ENCODE data around the gene SP100.
A peak's percentile ranks its signal among the peaks of the same experiment; 100 is the strongest.
"Not testable (repeated sequence)": the region's sequence is repeated elsewhere in the genome, so short reads cannot be mapped to it uniquely, and the experiment has no call there.

The SP100 gene

DNA sequence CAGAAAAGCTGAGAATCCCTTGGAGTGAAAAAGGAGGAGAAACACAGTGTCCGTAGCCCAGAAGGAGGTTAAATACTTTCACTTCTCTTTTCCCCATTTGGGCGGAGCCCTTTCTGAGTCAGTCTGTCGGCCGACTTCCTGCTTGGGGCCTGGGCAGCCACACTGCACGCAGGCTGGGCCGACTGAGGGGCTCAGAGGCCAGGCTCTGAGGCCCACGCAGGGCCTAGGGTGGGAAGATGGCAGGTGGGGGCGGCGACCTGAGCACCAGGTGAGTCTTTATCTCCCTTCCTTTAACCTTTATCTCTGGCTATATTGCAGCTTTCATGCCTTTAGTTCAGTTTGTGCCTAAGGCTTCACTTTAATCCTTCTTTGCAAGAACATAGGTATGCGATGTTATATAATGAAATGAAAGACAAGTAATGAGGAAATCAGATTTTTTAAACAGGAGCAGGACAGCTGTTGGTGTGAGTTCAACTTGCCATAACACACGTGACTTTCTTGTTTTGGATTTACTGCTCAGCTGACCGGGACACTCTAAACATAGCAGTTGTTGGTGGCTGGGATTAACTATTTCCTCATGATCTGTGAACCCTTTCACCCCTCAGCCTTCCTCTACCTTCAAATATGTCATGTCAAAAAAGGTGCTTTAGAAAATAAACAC, at the start of gene SP100:
Gene SP100 (plus strand): TSS at position 141 of the 661 bp plus-strand sequence. CDS start 96 bp downstream, at position 237.
- DNase-seq = peak; percentile 81

DNA sequence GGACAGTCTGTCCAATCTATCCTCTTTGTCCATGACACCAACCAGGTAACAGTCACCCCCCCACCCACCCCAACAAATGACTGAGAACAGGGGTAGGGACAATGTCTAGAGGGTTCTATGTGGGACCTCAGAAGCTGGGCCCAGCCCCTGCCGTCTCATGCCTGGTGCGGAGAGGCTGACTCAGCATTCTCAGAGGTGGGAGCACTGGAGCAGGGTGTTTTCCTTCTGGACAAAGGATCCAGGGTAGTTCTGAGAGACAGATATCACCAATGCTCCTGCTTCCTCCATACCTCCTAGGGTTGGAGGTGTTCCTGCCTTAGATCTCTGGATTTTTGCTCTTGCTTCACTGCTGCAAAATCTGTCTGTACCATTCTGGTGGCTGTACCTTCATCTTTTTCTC, 33.9 kb upstream of the SP100 start:
- no peak for DNase-seq

DNA sequence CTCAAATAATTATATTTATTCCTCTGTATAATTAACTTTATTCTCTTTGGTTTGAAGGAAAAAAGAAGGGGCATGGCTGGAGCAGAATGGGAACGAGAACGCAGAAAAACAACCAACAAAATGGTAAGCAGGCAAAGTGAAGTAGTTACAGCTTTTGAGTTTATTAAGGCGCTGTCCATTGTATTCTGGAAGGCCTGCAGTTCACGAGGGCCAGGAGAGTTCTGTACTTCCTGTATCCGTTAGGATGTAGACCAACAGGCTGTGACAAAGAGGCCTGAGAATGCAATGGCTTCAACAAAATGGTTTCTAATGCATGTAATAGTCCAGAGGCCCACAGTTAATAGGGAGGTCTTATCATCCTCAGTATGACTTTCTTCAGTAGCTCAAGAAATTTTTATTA, 32.5 kb upstream of the SP100 start:
- DNase-seq = no peak

DNA sequence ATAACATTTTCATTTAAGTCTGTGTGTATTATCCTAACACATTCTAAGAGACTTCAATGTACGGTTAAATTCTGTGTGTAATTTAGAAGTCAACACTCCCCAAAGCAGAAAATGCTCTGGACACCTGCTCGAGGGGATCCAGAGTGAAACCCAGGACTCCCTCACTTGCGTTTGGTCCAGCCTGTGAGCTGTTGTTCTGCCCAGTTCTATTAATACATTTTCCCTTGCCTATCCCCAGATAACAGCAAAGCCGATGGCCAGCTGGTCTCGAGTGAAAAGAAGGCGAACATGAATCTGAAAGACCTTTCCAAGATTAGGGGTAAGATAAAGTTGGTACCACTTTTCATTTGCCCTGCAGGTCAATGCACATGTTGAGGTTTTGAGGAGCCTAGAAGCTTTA, 31.0 kb upstream of the SP100 start:
- no peak for DNase-seq

DNA sequence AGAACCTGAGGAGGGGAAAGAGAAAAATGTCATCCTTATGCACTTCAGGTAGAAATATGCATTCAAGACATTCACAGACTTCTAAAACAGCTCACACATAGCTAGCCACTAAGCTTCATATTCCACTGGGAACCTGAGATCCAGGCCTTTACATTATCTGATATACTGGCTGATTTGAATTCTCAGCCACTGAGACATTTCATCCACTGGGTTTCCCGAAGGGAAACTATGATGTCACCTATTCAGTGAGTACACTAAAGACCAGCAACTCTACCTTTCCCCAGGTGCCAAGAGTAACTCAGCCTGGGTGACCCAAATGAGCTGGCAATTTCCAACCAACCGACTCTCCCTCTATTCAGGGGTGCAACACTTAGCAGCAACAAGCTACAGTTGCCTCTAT, 21.7 kb upstream of the SP100 start:
- DNase-seq = no peak

DNA sequence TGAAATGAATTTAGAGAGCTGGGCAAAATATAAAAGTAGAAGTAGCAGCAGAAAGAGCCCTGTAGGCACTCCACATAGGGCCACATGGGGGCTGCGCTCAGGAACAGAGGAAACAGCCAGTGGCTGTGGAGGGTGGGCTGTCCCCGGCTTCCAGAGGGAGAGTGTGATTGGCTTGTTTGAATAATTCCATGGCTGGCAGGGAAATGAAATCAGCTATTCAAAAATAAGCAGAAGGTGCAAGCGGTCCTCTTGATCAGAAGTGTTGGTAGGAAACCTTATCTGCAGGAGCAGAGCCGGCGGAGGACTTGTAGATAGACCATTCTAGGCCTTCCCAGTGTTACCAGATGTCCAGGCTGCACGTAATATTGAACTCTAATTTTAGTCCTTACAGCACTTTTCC, 17.3 kb upstream of the SP100 start:
- not testable (repeated sequence) for DNase-seq

DNA sequence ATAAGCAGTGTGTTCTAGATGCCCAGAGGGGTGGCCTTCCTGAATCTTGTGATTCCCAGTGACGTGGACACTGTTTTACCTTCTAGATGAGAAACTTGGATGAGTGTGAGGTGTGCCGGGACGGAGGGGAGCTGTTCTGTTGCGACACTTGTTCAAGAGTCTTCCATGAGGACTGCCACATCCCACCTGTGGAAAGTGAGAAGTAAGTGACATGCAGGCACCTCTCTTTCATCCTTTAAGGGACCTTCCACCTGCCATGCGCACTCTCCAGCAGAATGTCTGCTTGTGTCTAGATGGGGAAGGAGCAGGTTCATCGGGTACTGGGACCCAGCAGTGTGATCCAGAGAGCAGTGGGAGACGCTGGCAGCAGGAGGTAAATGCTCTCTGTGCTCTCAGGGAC, 16.0 kb upstream of the SP100 start:
- DNase-seq = no peak

DNA sequence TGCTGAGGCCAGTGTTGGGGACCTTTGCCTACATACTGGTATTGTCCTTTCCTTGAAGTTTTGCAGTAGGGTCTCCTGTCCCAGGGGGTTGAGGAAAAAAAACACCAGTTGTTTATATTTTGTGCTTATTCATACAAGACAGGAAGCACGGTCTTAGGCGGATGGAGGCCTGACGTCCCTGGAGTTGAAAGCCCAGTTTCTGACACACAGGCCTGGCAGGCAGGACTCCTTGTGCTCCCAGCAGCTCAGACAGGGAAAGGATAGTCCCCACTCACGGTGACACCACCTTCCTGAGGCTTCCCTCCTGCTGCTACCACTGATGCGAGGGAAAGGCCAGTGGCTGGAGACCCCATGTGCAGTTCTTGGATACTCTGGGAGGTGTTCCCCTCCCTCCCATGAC, 15.5 kb upstream of the SP100 start:
- DNase-seq = no peak

DNA sequence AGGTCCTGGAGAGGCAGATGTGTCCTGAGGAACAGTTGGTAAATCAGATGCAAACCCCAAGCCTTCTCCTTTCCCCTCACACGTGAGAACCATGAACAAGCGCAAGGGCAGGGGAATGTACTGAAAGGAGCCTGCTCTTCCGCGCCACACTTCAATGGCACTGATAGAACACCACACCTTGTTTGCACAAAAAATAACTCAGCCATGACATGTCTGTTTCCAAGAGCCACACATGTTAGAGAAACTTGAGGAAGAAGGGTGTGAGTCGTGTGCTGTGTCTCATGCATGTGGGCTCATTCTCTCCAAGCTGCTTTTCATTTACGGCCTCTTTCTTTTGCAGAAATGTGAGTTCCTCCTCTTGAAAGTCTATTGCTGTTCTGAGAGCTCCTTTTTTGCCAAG, 15.0 kb upstream of the SP100 start:
- not testable (repeated sequence) for DNase-seq

DNA sequence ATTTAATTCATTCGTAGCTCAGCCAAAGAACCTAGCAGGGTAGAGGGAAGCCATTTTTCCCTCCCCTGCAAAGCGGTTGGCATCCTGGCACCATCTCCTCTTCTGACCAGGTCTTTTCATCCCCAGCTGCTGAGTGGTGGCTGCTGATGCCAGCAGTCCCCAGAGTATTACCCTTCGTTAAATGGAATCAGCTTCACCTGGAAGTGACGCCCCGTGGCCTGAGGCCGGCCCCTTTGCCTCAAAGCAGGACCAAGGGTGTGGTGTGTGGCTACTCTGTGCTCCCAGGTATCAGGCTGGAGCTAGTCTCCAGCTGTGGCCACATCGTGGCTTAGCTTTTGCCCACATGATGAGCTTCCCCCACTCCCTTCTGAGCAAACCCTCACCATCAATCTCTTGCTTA, 12.3 kb upstream of the SP100 start:
- DNase-seq = no peak

DNA sequence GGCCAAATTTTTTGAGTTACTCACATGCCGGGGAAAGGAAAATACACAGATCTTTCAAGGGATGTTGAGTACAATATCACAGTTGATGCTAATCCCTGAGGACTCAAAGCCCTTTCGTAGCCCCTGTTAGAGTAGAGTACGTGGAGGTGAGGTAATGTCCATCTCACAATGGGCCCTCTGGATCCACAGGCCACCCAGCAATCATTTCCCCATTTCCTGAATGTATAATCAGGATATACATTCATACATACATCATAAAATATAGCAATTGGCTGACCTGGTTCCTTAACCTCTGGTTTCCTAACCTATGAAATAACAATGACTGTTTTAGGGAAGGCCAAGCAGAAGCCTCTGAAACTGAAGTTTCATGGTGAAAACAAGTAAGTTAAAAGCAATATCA, 10.2 kb upstream of the SP100 start:
- DNase-seq = no peak

DNA sequence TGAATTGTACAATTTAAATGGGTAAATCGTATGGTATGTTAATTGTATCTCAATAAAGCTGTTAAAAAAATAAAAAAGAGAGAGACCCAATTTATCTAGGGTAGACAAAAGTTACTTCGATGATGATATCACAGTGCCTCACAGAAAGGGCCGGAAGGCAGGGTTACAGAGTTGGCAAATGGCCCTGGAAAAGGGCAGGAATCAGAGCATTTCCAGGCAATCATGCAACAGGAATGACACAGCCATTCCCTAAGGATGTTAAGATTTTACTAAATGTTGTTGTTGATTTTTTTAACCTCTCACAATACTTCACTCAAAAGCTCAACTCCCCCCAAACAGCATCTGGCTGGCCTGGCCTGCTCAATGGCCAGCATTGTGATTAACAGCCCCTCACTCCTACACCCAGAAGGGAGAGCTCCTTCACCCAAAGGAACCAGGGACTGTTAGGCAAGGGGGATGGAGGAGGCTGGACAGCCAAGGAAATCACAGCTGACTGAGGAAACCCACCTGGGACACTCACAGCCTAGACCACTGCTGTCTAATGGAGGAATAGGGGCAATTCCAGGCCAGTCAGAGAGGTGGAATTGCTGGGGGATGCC, 7.7 kb upstream of the SP100 start:
- peak; percentile 79 for DNase-seq

DNA sequence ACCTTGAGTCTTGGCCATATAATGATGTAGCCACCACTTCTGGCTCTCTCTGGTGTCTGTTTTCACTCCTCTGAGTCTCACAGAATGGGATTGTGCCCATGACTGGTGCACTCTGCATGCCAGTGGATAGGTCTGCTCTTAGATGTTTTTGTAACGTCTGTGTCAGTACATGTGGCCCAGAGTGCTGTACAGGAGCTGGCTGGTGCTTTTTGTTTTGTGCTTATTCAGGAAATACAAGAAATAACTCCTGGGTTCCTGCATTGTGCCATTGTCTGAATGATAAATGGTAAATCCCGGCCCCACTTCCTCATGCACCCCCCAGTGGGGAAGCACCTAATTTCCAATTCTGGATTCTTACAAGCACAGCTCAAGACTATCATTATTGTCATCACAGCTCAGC, 6.7 kb upstream of the SP100 start:
- not testable (repeated sequence) for DNase-seq

DNA sequence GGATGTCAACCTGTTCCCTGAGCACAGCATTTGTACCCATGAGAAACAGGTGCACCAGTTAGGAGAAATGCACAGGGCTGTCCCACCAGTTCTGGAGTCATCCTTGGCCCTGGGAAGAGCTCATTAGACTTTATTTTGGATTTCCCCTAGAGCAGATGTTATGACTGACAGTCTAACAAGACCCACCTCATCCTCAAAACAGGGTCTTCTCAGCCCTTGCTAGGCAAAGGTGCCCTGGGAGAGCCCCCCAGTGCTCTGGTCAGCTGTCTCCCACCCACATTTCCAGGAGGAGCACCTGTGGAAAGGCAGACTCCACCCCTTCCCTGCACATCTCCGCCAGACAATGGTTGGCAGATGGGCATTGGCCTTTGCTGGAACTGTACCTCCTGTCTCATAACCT, 5.7 kb upstream of the SP100 start:
- no peak for DNase-seq

DNA sequence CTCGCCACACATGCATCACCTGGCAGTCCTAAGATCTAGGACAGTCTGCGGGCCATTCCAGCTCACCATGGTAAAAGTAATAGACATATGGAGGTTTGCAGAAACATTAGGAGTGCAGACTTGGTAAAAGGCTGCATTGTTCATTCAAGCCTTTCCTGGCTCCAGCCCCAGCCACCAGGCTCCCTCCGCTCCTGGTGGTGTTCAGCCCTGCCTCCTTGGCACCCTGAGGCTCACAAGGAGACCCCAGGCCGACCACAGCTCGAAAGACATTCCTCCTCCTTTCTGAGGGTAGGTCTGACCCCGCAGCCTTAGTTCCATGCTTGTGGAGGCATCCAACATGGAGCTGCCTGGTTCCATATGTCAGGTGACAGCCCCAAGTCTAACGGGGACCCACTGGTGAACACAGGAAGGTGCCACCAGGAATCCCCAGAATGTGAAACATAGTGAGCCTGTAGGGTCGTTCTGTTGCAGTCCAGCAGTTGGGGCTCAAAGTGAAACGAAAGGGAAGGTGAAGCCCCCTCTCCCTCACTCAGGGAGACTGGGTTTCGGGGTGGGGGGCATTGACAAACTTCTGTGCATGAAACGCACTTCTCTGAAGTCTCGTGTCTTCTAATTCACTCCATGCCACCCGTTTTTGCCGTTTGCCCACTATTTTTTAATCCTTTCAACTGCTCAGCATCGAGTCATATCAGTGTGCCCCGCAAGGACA, 5.0 kb upstream of the SP100 start:
- DNase-seq = no peak

DNA sequence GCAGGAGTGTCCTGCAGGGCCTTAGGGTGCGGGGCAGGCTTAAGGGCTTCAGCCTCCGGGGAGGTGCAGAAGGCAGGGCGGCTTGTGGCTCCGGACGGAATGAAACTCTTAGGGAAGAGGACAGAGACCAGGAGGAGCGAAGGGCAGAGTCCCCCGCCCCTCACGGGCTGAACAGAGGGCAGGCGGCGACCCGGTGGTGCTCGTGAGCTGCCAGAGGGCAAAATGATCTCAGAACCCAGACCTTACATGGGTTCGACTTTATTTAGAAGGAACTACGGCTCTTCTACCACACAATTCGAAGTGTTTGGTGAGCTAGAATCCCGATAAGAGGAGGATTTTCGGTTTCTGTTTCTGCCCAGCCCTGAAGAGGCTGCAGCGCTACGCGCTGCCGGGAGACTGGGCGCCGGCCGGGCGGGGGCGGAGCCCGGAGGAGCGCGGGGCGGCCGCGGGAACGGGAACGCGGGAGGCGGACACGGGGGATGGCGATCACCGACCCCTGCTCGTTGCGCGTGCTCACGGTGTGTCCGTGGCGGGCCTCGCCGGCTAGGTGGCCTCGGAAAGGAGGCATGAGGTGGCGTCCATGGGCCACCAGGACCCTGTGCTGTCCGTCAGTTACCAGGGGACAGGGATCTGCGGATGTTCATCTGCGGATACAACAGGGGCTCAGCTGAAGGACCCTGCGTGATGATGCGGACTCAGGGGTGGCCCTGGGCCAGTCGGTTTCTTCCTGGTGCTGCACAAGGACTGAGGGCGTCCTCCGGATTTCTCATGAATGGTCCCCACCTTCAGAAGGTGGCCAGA, 4.2 kb upstream of the SP100 start:
- DNase-seq = peak; percentile 59

DNA sequence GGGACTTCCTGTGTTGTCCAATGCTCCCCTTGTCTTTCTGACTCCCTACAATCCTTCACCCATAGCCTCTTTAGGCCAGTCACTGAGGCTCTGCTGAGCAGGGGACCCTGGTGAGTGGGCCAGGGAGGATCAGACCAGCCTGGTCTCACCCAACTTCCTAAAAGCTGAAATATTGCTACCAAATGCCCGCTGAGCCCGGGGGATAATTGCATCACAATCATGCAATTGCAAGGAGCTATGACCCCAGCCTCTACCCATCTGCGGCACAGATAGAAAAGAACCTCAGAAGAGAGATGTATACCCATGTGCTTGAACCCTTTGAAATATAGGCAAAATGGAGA, 3.7 kb upstream of the SP100 start:
- DNase-seq = no peak

DNA sequence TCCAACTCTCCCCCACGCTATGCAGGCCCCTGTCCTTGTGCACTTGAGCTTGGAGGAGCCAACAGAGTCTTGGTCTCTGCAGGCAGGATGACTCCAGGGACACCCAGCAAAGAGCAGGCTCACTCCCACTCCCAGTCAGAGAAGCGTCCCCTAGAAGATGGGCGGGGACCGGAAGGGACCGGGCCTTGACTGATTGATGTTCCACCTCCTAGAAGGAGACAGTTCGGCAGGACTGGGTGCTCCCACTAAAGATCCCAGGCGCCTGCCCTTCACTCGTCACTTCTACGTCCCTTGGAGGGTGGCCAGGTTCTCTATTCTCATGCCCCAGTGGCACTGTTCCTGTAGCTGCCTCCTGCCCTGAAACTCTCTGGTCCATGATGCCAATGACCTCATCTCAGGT, 3.2 kb upstream of the SP100 start:
- no peak for DNase-seq

DNA sequence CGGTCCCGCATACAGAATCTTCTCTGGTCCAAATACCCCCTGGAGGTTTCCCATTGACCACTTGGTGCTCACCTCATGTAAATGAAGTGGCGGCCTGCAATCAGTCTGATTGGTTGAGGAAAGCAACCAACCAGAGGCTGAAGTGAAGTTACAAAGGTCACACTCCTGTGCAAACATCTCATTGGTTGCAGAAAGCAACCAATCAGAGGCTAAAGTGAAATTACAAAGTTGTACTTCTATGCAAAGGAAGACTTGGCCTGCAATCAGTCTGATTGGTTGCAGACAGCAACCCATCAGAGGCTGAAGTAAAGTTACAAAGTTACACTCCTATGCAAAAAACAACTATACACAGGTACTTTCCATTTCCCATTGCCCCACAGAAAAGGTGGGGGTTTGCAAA, 2.5 kb upstream of the SP100 start:
- no peak for DNase-seq

DNA sequence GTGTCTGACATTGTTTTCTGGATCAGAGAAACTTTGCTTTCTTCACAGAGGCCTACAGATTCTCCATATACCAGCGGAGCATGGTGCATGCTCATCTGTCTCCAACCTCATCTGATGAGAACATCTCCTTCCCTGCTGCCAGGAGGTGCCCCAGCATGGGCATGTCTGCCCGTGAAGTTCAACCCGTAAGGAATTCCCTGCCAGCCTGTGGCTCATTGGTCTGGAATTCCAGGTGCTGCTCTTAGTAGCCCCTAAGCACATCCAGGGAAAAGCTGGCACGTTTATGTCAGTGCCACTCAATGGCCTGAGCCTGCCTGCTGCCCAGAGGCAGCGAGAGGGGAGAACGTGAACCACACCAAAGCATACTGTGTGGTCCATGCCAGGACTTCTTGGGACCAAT, 1.7 kb upstream of the SP100 start:
- DNase-seq = no peak

DNA sequence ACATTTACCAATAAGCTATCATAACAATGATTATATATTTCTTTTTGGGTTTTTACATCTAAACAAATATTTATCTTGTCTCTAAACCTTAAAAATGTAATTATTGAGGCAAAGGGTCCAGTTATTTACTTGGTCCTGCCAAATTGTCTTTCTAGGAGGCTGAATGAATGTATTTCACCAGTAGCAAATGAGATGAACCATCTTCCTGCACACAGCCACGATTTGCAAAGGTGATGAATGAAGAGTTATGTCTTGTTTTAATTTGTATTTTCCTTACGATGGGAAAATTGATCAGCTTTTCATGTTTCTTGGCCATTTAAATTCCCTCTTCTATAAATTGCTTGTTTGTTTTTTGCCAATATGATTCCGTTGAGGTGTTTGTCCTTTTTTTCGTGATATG, 1.4 kb downstream of the SP100 start:
- no peak for DNase-seq

DNA sequence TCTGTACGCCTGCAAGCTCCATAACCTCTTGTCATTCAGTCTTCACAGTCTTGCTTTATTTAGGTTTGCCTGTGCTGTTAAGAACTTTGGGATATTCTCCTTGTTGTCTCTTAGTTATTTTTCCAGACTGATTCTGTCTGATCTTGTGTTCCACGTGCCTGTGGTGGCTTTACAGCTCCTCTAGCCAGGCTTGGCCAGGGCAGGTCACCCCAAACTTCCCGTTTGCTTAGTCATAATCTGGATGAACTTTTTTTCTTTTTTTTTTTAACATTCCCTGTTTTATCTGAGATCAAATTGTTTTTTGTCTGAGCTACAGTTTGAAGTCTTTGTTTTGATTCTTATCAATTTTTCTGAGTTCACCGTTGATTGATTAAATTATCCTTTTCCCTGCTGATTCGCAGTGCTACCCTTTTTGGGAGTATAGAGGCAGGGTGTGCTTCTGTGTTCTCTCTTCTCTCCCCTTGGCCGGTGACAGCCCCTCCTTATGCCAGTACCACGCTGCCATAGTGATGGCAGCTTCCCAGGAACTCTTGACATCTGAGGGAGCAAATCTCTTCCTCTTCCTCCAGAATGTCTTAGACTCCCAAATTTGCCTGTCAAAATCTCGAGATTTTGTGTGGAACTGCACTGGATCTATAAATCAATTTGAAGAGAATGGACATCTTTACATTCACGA, 2.5 kb downstream of the SP100 start:
- DNase-seq = peak; percentile 39

DNA sequence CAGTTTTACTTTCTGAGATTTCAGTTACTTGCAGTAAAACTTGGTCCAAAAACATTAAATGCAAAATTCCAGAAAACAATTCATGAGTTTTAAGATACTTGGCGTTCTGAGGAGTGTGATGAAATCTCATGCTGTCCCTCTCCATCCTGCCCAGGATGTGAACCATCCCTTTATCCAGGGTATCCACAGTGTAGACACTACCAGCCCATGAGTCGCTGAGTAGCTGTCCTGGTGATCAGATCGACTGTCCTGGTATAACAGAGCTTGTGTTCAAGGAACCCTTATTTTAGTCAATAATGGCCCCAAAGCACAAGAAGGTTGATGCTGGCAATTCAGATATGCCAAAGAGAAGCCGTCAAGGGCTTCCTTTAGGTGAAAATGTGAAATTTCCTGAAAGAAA, 3.2 kb downstream of the SP100 start:
- DNase-seq = no peak

Data from fibroblast of skin of right quadriceps (primary cell).